GM12865 (cell line): Measurements from ENCODE around the gene TTC28.
A peak's percentile ranks its signal among the peaks of the same experiment; 100 is the strongest.

Source experiments
- DNase-seq: peaks from one replicate; pipeline ENCODE4 v3.0.0; 2010; ENCODE audit warnings: low read depth
- H3K4me3 ChIP-seq: 2 replicates; pipeline ENCODE4 v1.5.1; 2011; ENCODE audit warnings: mild to moderate bottlenecking, low read depth, low read length, control low read depth
- TF ChIP-seq, protein P1 (sequence below): IDR thresholded peaks from 2 replicates; pipeline ENCODE4 v1.5.1; 2011; ENCODE audit warnings: low read length, control low read depth, low read depth, inconsistent platforms; ENCODE audit not compliant: insufficient read depth; ENCODE audit errors: missing control alignments

The TTC28 gene

DNA sequence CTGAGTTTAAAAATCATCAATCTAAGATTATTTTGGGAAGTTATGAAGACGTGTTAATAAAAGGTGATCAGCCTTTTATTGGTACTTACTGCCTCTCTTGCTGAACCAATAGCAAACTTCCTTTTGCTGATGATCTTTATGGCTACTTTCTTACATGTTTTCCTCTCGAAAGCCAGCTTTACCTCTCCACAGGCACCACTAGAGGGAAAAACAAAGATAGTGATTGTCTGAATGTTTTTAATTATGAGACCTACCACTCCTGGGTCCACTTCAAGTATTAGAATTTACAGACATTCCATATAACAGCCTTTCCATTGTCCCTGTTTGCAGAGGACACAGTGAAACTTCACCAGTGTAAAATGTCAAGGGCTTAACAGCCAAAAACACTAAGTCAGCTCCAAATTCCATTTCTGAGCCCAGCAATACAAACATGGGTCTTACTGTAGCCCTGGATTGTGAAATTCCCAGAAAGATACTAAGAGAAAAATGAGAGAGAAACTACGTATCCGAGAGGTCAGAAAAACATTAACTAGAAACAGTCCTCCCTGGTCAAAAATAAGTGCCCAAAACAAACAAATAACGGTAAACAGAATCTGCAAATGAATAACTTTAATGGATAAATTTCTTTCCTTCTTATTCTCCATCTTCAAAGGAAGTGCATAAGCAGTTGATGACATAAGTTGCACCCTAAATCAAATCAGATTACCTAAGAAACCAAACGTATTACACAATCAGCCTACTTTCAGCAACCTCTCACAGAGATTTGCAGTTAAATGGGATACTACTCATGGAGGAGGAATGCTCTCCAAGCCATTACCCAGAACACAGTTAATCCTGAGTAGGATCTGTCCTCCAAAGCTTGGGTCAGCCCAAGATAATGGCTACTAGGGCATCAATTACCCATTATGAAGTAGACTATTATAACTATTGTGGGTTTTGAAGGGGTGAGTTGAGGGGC lies 32.5 kb upstream of the TTC28 start:
- DNase-seq, result no peak
- TF ChIP-seq, protein P1, sequence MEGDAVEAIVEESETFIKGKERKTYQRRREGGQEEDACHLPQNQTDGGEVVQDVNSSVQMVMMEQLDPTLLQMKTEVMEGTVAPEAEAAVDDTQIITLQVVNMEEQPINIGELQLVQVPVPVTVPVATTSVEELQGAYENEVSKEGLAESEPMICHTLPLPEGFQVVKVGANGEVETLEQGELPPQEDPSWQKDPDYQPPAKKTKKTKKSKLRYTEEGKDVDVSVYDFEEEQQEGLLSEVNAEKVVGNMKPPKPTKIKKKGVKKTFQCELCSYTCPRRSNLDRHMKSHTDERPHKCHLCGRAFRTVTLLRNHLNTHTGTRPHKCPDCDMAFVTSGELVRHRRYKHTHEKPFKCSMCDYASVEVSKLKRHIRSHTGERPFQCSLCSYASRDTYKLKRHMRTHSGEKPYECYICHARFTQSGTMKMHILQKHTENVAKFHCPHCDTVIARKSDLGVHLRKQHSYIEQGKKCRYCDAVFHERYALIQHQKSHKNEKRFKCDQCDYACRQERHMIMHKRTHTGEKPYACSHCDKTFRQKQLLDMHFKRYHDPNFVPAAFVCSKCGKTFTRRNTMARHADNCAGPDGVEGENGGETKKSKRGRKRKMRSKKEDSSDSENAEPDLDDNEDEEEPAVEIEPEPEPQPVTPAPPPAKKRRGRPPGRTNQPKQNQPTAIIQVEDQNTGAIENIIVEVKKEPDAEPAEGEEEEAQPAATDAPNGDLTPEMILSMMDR, result no peak

DNA sequence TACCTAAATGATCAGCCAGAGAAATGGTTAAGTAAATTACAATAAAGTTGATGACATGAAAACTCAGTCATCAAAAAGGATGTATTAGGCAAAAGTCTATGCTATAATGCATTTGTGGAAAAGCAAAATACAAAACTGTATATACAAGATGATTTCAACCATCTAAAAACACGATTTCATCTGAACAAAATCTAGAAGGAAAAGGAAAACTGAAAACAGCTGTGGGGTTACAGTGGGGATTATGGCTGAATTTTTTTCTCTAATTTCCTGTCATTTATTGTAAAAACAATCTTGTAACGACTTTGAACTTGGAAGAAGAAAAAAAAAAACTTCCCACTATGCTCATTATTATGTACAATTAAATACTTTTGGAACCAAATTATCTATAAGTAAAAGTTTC lies 31.7 kb upstream of the TTC28 start:
- TF ChIP-seq, protein P1, result no peak

More for the DNA sequence above, 32.5 kb upstream of the TTC28 start:
- H3K4me3 ChIP-seq, result no peak overlapping the region

DNA sequence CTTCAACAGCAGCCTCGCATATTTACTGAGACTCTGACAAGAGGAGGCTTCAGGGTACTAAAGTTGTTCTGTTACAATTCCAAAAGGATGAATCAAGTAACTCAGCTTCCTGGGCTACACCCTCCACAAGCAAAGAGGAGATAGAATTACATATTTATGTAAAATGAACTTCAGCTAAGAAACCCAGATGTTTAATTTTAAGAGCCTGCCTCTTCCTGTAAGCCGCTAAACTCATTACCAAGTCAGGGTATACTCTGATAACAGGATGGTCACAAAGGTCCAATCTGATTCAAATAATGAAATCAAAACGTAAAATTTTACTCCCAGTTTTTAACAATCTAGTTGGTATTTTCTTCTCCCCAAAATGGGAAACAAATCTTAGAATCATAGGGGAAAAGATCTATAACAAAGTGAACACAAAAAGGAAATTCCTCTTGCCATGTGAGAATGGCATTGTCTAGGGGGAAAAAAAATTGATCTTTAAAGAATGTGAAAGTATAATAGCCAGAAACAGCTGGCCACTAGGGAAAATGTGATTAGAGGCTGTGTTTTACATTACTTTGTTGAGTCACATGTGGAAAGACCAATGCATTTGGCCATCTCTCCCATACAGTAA lies 31.0 kb upstream of the TTC28 start:
- TF ChIP-seq, protein P1, result no peak
- no peak for DNase-seq

More for the DNA sequence above, 31.7 kb upstream of the TTC28 start:
- H3K4me3 ChIP-seq, result no peak overlapping the region
- DNase-seq, result no peak

GRCh38 chr22:28710107-28710506 lies 30.5 kb upstream of the TTC28 start:
- DNase-seq, result no peak
- TF ChIP-seq, protein P1, result no peak
- no peak overlapping the region for H3K4me3 ChIP-seq

More for the DNA sequence above, 31.0 kb upstream of the TTC28 start:
- H3K4me3 ChIP-seq, result no peak overlapping the region

DNA sequence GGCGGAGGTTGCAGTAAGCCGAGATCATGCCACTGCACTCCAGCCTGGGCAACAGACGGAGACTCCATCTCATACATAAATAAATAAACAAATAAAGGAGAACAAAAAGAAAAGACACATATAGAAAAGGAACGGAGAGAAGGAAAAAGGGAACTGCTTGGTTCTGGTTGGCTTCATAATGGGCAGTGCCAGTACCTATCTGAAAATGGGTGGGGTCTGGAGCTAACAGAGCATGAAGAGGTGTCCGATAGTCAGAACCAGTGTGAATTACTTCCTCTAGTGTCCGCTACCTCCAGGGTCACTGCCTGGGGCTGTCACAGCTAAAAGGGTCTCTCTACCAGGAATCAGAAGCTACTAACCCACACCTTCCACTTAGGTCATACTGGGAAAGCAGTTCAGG lies 27.2 kb upstream of the TTC28 start:
- TF ChIP-seq, protein P1, result no peak
- H3K4me3 ChIP-seq, result no peak overlapping the region
- DNase-seq, result peak; percentile 33

DNA sequence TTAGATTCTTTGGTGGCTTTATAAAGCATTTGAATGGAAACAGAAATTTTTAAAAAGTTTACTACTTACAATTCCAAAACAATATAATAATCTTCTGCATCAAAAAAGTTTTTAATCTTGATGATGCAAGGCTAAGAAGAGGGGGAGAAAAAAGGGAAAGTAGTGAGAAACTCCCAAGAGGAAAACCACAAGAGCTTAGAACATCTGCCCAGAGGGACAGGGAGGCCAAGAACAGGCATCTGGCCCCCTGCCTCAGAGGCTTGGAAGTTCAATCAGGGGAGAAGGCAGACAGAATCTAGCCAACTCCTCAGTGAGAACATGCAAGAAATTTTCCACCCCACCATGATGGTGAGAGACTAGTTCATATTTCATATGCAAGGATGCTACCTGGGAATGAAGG lies 23.8 kb upstream of the TTC28 start:
- DNase-seq, result no peak
- TF ChIP-seq, protein P1, result no peak
- H3K4me3 ChIP-seq, result no peak overlapping the region
